Uterus (tissue), 4 donors: ENCODE results near the gene RALGAPB. TPM values are rescaled to one million over a fixed set of nuclear protein-coding genes. Genes with fewer than 3 reads are reported as not detected.

ENCODE experiments used
- DNase-seq, 2 donors: peaks; one replicate each; pipeline ENCODE4 v3.0.0-alpha.2; 2019 to 2020
- H3K27ac ChIP-seq, 2 donors: fragments of 200-600 bp; sonication (generic); 1 replicate in 1 of 2; 2 replicates in 1 of 2; pipeline ENCODE4 v1.5.1; 2016 to 2018
- H3K27me3 ChIP-seq, 2 donors: fragments of 200-600 bp; sonication (generic); one replicate each; pipeline ENCODE4 v1.5.1; 2018 to 2019; ENCODE audit warnings: control low read depth in 1 of 2
- H3K36me3 ChIP-seq, 2 donors: fragments of 200-600 bp; sonication (generic); one replicate each; pipeline ENCODE4 v1.5.1; 2019; ENCODE audit warnings: control low read depth in 1 of 2
- H3K4me1 ChIP-seq, 2 donors: fragments of 200-600 bp; sonication (generic); one replicate each; pipeline ENCODE4 v1.5.1; 2018 to 2019; ENCODE audit warnings: control low read depth in 1 of 2
- H3K4me3 ChIP-seq, 2 donors: fragments of 200-600 bp; sonication (generic); 1 replicate in 1 of 2; 2 replicates in 1 of 2; pipeline ENCODE4 v1.5.1; 2018 to 2019; ENCODE audit warnings: mild to moderate bottlenecking in 1 of 2
- H3K9me3 ChIP-seq, 2 donors: fragments of 200-600 bp; sonication (generic); one replicate each; pipeline ENCODE4 v1.5.1; 2019; ENCODE audit warnings: control low read depth in 1 of 2
- POLR2A ChIP-seq, 2 donors: fragments of 450-650 bp; IDR thresholded peaks; one replicate each; pipeline ENCODE4 v1.6.1; 2016; ENCODE audit warnings: antibody characterized with exemption in 2 of 2, mild to moderate bottlenecking in 1 of 2, moderate library complexity in 1 of 2
- intact Hi-C: fragments of 100-400 bp; cut with DNase I; formaldehyde crosslinking; loops from one replicate; pipeline ENCODE4 v1.15.1; 2023; ENCODE audit warnings: low total_unique reads
- total RNA-seq, 4 donors: library from RNA; depleted of rRNA in 3 of 4; stranded (reverse); fragments of >200 nt in 3 of 4; gene quantifications; one replicate each; pipeline versions ENCODE4 v1.1.0 to v1.2.4, GENCODE V29; 2014 to 2023
- TF ChIP-seq, protein P1 (sequence below), 4 experiments: fragments of 200-600 bp in 2 of 4; fragments of 450-650 bp in 2 of 4; sonication (generic) in 2 of 4; IDR thresholded peaks; one replicate each; pipeline ENCODE4 v1.5.1; 2016 to 2019; ENCODE audit warnings: antibody characterized with exemption in 4 of 4, mild to moderate bottlenecking in 2 of 4, moderate library complexity in 1 of 4
- donor health status: DM: yes; HTN: yes; CAD: no.

The RALGAPB gene
- total RNA-seq, 4 donors from 2014 or later, result 27.4 to 57.0 (median 39.9) TPM

- intact Hi-C loops, result no loop called here
- H3K27ac ChIP-seq, result no peak overlapping the region
- no peaks in the 10 kb centered on the region for H3K36me3 ChIP-seq
- TF ChIP-seq POLR2A (IDR thresholded peaks at IDR 0.05), result no peak
- TF ChIP-seq, protein P1, sequence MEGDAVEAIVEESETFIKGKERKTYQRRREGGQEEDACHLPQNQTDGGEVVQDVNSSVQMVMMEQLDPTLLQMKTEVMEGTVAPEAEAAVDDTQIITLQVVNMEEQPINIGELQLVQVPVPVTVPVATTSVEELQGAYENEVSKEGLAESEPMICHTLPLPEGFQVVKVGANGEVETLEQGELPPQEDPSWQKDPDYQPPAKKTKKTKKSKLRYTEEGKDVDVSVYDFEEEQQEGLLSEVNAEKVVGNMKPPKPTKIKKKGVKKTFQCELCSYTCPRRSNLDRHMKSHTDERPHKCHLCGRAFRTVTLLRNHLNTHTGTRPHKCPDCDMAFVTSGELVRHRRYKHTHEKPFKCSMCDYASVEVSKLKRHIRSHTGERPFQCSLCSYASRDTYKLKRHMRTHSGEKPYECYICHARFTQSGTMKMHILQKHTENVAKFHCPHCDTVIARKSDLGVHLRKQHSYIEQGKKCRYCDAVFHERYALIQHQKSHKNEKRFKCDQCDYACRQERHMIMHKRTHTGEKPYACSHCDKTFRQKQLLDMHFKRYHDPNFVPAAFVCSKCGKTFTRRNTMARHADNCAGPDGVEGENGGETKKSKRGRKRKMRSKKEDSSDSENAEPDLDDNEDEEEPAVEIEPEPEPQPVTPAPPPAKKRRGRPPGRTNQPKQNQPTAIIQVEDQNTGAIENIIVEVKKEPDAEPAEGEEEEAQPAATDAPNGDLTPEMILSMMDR (IDR thresholded peaks at IDR 0.05), result no peak
- no peaks in the 10 kb centered on the region for H3K27me3 ChIP-seq
- no peaks in the 10 kb centered on the region for H3K9me3 ChIP-seq
- DNase-seq, result no peak
- H3K4me3 ChIP-seq, result no peak overlapping the region
- H3K4me1 ChIP-seq, result peaks cover 0 to 5% of the 10 kb centered on the region in 2 donors
Measured at GRCh38 chr20:38514185-38514584, 41.5 kb downstream of the RALGAPB start.

GRCh38 chr20:38514947-38515346, 42.3 kb downstream of the RALGAPB start:
- no peak for DNase-seq
- peaks cover 0 to 5% of the 10 kb centered on the region in 2 donors for H3K4me1 ChIP-seq
- TF ChIP-seq, protein P1 (IDR thresholded peaks at IDR 0.05), result no peak
- no peak for TF ChIP-seq POLR2A (IDR thresholded peaks at IDR 0.05)
- no peaks in the 10 kb centered on the region for H3K36me3 ChIP-seq
- H3K9me3 ChIP-seq, result no peaks in the 10 kb centered on the region
- H3K27ac ChIP-seq, result no peak overlapping the region
- no peak overlapping the region for H3K4me3 ChIP-seq
- H3K27me3 ChIP-seq, result no peaks in the 10 kb centered on the region
- intact Hi-C loops, result no loop called here

DNA sequence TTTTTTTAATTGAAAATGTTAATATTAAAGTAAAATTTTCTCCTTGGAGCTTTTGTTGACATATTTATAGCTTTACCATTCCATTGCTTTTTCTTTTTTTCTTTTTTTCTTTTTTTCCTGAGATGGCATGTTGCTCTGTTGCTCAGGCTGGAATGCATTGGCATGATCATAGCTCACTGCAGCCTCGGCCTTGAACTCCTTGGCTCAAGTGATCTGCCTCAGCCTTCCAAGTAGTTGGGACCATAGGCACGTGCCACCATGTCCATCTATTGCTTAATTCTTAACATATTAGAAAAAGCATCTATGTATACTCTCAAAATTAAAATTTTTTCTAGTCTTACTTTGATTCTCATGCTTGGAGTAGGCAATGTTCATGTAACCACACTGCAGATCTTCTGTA, 43.0 kb downstream of the RALGAPB start:
- TF ChIP-seq, protein P1 (IDR thresholded peaks at IDR 0.05), result no peak
- no peak for TF ChIP-seq POLR2A (IDR thresholded peaks at IDR 0.05)
- Histone ChIP-seq H3K36me3 (no peaks in the 10 kb centered on the region), H3K9me3 (no peaks in the 10 kb centered on the region), H3K4me1 (peaks cover 0 to 5% of the 10 kb centered on the region in 2 donors), H3K27ac (no peak overlapping the region), H3K27me3 (no peaks in the 10 kb centered on the region), H3K4me3 (no peak overlapping the region)
- no peak for DNase-seq
- intact Hi-C loops, result no loop called here

- Histone ChIP-seq H3K4me3 (no peak overlapping the region), H3K27me3 (no peaks in the 10 kb centered on the region), H3K36me3 (no peaks in the 10 kb centered on the region), H3K4me1 (peaks cover 0 to 2% of the 10 kb centered on the region in 2 donors), H3K27ac (no peak overlapping the region), H3K9me3 (no peaks in the 10 kb centered on the region)
- intact Hi-C loops, result no loop called here
- TF ChIP-seq, protein P1 (IDR thresholded peaks at IDR 0.05), result no peak
- no peak for TF ChIP-seq POLR2A (IDR thresholded peaks at IDR 0.05)
- no peak for DNase-seq
Measured at GRCh38 chr20:38519426-38519825, 46.8 kb downstream of the RALGAPB start.

DNA sequence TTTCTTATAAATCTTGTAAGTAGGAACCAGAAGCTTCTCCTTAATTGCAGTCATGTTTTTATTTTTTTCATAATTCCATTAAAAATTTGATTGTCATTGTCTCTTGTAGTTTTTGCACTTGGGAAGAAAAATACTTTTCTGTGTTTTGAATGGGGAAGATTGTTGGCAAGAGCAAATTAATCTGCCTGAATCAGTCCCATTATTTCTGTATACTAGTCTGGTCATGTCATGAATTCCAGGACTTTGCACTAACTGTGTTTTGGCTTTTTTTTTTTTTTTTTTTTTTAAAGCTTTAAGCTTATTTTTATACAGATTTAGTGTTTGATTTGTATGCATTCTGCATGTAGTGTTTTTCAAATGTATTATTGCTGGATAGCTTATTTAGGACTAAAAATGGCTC, 47.6 kb downstream of the RALGAPB start:
- H3K9me3 ChIP-seq, result no peaks in the 10 kb centered on the region
- H3K27ac ChIP-seq, result no peak overlapping the region
- peaks cover 0 to 2% of the 10 kb centered on the region in 2 donors for H3K4me1 ChIP-seq
- no peaks in the 10 kb centered on the region for H3K36me3 ChIP-seq
- DNase-seq, result no peak
- intact Hi-C loops, result no loop called here
- H3K27me3 ChIP-seq, result no peaks in the 10 kb centered on the region
- TF ChIP-seq, protein P1 (IDR thresholded peaks at IDR 0.05), result no peak
- TF ChIP-seq POLR2A (IDR thresholded peaks at IDR 0.05), result no peak
- no peak overlapping the region for H3K4me3 ChIP-seq
